Activated CD4-positive, alpha-beta memory T cell treated with anti-CD3 and anti-CD28 coated beads for 36 hours (primary cell): Measurements from ENCODE around the gene MAPK1. TPM values are rescaled to one million over a fixed set of nuclear protein-coding genes. Genes with fewer than 3 reads are reported as not detected.
"Not testable (repeated sequence)": the region's sequence is repeated elsewhere in the genome, so short reads cannot be mapped to it uniquely, and the experiment has no call there.

Experiments used
- CTCF ChIA-PET: fragments of 350-600 bp; sonication (Branson Sonifier 250); formaldehyde crosslinking; loops from one replicate; lab custom pipeline; 2021; ENCODE audit warnings: antibody characterized with exemption, inconsistent platforms; lab: Charles Lee
- POLR2A ChIA-PET: fragments of 350-600 bp; sonication (Branson Sonifier 250); formaldehyde crosslinking; loops from one replicate; lab custom pipeline; 2021; ENCODE audit warnings: antibody characterized with exemption; lab: Charles Lee
- DNase-seq: peaks from one replicate; pipeline ENCODE4 v3.0.0-alpha.2; 2020
- H3K27ac Mint-ChIP-seq: one replicate; pipeline ENCODE4 v1.8.0; 2021; ENCODE audit warnings: mixed read lengths
- H3K27me3 Mint-ChIP-seq: one replicate; pipeline ENCODE4 v1.8.0; 2021; ENCODE audit warnings: mixed read lengths
- H3K36me3 Mint-ChIP-seq: one replicate; pipeline ENCODE4 v1.8.0; 2021; ENCODE audit warnings: mixed read lengths
- H3K4me1 Mint-ChIP-seq: one replicate; pipeline ENCODE4 v1.8.0; 2021; ENCODE audit warnings: low read depth, mixed read lengths
- H3K4me3 Mint-ChIP-seq: one replicate; pipeline ENCODE4 v1.8.0; 2021; ENCODE audit warnings: mild to moderate bottlenecking, mixed read lengths
- H3K9me3 Mint-ChIP-seq: one replicate; pipeline ENCODE4 v1.8.0; 2021; ENCODE audit warnings: mixed read lengths
- intact Hi-C: fragments of 100-400 bp; cut with micrococcal nuclease; formaldehyde crosslinking; loops from one replicate; pipeline ENCODE4 v1.15.1; 2023
- total RNA-seq, 2 experiments: library from RNA; stranded (reverse); gene quantifications; one replicate each; pipeline ENCODE4 v1.2.3, GENCODE V29; 2021

Gene MAPK1
- total RNA-seq, 2 experiments from 2014 or later, result 70.2 to 75.6 TPM

GRCh38 chr22:21876486-21877176 is 9.2 kb upstream of the MAPK1 start:
- no peaks in the 10 kb centered on the region for H3K9me3 Mint-ChIP-seq
- intact Hi-C loops, result loop anchor here (1.0 kb wide), 1 partner anchor 8 kb away; no protein-coding TSS in a partner anchor

DNA sequence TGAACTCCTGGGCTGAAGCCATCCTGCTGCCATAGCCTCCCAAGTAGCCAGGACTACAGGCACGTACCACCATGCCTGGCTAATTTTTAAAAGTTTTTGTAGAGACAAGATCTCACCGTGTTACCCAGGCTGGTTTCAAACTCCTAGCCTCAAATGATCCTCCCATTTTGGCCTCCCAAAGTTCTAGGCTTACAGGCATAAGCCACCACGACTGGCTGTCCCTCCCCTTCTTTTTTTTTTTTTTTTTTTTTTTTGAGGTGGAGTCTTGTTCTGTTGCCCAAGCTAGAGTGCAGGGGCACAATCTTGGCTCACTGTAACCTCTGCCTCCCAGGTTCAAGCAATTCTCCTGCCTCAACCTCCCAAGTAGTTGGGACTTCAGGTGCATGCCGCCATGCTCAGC is 7.5 kb upstream of the MAPK1 start:
- CTCF ChIA-PET, H3K9me3 Mint-ChIP-seq, H3K4me3 Mint-ChIP-seq, intact Hi-C loops, H3K36me3 Mint-ChIP-seq, H3K27ac Mint-ChIP-seq, DNase-seq: not testable (repeated sequence)
- Mint-ChIP-seq H3K4me1 (peaks cover 20% of the 10 kb centered on the region), H3K27me3 (peaks cover 11% of the 10 kb centered on the region)
- POLR2A ChIA-PET, result interaction anchor here (1.1 to 1.2 kb wide), 2 partner anchors 15 to 17 kb away, joined by 3 to 4 read pairs; no protein-coding TSS in a partner anchor

More at GRCh38 chr22:21876486-21877176, 9.2 kb upstream of the MAPK1 start:
- ChIA-PET POLR2A (interaction anchor here (1.4 to 2.0 kb wide), 9 partner anchors 10 to 141 kb away, joined by 3 to 33 read pairs (median 7); partner anchors contain the start of gene MAPK1), CTCF (interaction anchor here (0.9 to 1.8 kb wide), 6 partner anchors 9 to 114 kb away, joined by 3 to 11 read pairs (median 4); partner anchors contain the start of gene MAPK1)
- Mint-ChIP-seq H3K27ac (peak overlapping the region; percentile 72), H3K36me3 (no peaks in the 10 kb centered on the region), H3K4me1 (peaks cover 20% of the 10 kb centered on the region), H3K4me3 (no peak overlapping the region), H3K27me3 (peaks cover 8% of the 10 kb centered on the region)
- peak; percentile 67 for DNase-seq

DNA sequence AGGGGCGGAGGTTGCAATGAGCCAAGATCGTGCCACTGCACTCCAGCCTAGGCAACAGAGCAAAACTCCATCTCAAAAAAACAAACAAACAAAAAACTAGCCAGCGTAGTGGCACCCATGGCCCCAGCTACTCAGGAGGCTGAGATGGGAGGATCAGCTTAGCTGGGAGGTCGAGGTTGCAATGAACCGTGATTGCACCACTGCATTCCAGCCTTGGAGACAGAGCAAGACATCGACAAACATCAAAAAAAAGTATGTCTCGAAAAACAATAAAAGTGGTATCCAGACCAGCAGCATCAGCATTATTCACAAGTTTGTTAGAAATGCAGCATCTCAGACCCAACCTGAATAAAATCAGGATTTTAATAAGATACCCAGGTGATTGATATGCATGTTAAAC is 6.2 kb upstream of the MAPK1 start:
- H3K27me3 Mint-ChIP-seq, result peaks cover 11% of the 10 kb centered on the region
- H3K27ac Mint-ChIP-seq, result no peak overlapping the region
- H3K36me3 Mint-ChIP-seq, result no peaks in the 10 kb centered on the region
- intact Hi-C loops, result no loop called here
- no peaks in the 10 kb centered on the region for H3K9me3 Mint-ChIP-seq
- ChIA-PET CTCF (no interaction called here), POLR2A (interaction anchor here (1.2 kb wide), 1 partner anchor 16 kb away, joined by 3 read pairs; no protein-coding TSS in a partner anchor)
- DNase-seq, result no peak
- H3K4me3 Mint-ChIP-seq, result no peak overlapping the region
- H3K4me1 Mint-ChIP-seq, result peaks cover 25% of the 10 kb centered on the region

DNA sequence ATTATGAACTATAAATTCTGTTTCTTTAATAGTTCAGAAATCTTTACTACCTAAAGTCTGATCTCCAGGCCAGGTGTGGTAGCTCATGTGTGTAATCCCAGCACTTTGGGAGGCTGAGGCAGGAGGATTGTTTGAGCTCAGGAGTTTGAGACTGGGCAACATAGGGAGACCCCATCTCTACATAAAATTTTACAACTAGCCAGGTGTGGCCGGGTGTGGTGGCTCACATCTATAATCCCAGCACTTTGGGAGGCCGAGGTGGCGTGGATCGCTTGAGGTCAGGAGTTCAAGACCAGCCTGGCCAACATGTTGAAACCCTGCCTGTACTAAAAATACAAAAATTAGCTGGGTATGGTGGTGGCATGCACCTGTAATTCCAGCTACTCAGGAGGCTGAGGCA is 5.3 kb upstream of the MAPK1 start:
- H3K9me3 Mint-ChIP-seq, H3K36me3 Mint-ChIP-seq, CTCF ChIA-PET, POLR2A ChIA-PET, DNase-seq, intact Hi-C loops, H3K27ac Mint-ChIP-seq, H3K4me3 Mint-ChIP-seq: not testable (repeated sequence)
- H3K4me1 Mint-ChIP-seq, result peaks cover 33% of the 10 kb centered on the region
- H3K27me3 Mint-ChIP-seq, result peaks cover 11% of the 10 kb centered on the region

DNA sequence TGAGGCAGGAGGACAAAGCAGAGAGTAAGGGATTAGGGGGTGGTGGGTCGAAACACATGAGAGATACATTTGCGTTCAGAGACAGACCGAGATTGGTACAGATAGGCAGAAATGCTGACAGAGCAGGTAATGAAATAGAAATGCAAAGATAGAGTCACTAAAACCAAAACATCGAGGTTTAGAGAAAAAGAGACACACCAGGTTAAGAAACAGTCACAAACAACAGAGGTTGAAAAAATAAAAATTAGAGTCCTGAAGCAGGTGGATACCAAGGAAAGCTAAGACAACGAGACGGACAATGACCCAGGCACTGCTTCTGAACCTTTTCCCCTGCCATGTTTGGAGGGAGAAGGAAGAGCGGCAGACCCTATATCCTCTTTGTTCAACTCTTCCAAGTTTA is 1.2 kb upstream of the MAPK1 start:
- Mint-ChIP-seq H3K27ac (no peak overlapping the region), H3K27me3 (peaks cover 9% of the 10 kb centered on the region), H3K4me3 (peak overlapping the region; percentile 81), H3K9me3 (no peaks in the 10 kb centered on the region), H3K36me3 (peaks cover 3% of the 10 kb centered on the region), H3K4me1 (peaks cover 30% of the 10 kb centered on the region)
- no peak for DNase-seq
- ChIA-PET POLR2A (interaction anchor here (1.7 kb wide), 1 partner anchor 105 kb away, joined by 9 read pairs; no protein-coding TSS in a partner anchor), CTCF (no interaction called here)
- intact Hi-C loops, result loop anchor here (1.0 to 5.0 kb wide), 3 partner anchors 9 to 106 kb away; partner anchors contain the start of gene PPM1F

DNA sequence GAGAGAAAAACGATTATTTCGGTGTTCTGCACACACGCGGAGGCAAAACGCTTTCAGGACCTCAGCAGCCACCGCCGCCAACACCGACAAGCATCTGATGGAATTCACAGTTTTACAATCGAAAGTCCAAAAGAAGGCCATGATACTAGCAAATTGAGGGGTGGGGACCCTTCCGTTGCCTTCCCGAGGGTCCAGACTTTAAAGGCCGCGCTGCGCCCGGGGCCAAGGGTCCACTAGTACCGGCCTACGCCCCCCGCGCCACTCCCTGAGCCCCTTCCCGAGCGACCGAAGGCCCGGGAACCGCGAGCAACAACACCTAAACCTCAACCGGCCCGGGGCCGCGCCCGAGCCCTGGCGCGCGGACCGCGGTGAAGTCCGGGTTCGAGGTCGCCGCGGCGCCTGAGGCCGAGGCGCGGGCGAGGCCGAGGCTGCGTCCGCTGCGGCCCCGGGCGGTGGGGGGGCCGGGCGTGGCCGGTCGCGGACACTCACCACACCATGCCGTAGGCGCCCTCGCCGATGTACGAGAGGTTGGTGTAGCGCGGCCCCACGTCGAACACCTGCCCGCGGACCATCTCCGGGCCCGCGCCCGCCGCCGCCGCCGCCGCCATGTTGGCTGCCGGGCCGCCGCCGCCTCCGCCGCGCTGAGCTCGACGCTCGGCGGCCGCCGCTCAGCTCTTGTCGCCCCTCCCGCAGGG is 465 bp downstream of the MAPK1 start:
- H3K27me3 Mint-ChIP-seq, result peaks cover 3% of the 10 kb centered on the region
- H3K4me1 Mint-ChIP-seq, result peaks cover 41% of the 10 kb centered on the region
- peak overlapping the region; percentile 87 for H3K4me3 Mint-ChIP-seq
- H3K9me3 Mint-ChIP-seq, result no peaks in the 10 kb centered on the region
- peaks cover 10% of the 10 kb centered on the region for H3K36me3 Mint-ChIP-seq
- peak; percentile 51 for DNase-seq
- POLR2A ChIA-PET, result interaction anchor here (0.6 to 3.4 kb wide), 9 partner anchors 9 to 1144 kb away, joined by 3 to 33 read pairs (median 5); no protein-coding TSS in a partner anchor
- CTCF ChIA-PET, result interaction anchor here (1.2 to 1.9 kb wide), 4 partner anchors 9 to 104 kb away, joined by 3 to 6 read pairs (median 5); no protein-coding TSS in a partner anchor
- intact Hi-C loops, result loop anchor here (1.0 to 5.0 kb wide), 3 partner anchors 10 to 85 kb away; partner anchors contain the start of gene PPM1F
- H3K27ac Mint-ChIP-seq, result peak overlapping the region; percentile 98

- intact Hi-C loops, result loop anchor here (2.0 to 5.0 kb wide), 2 partner anchors 74 to 87 kb away; partner anchors contain the start of gene PPM1F
These were observed 2.4 kb downstream of the MAPK1 start for GRCh38 chr22:21865041-21865440.

GRCh38 chr22:21862386-21863245 is 4.8 kb downstream of the MAPK1 start:
- peaks cover 10% of the 10 kb centered on the region for H3K36me3 Mint-ChIP-seq
- H3K27ac Mint-ChIP-seq, result no peak overlapping the region
- peaks cover 64% of the 10 kb centered on the region for H3K4me1 Mint-ChIP-seq
- H3K4me3 Mint-ChIP-seq, result no peak overlapping the region
- no peaks in the 10 kb centered on the region for H3K27me3 Mint-ChIP-seq
- DNase-seq, result no peak
- ChIA-PET CTCF (interaction anchor here (0.6 to 1.1 kb wide), 2 partner anchors 66 to 90 kb away, joined by 3 to 4 read pairs; partner anchors contain the start of gene PPM1F), POLR2A (interaction anchor here (0.9 to 1.5 kb wide), 2 partner anchors 14 to 75 kb away, joined by 3 to 6 read pairs; no protein-coding TSS in a partner anchor)
- intact Hi-C loops, result no loop called here
- H3K9me3 Mint-ChIP-seq, result no peaks in the 10 kb centered on the region

More at GRCh38 chr22:21865041-21865440, 2.4 kb downstream of the MAPK1 start:
- peak; percentile 54 for DNase-seq
- Mint-ChIP-seq H3K27me3 (peaks cover under 1% of the 10 kb centered on the region), H3K4me1 (peaks cover 57% of the 10 kb centered on the region), H3K9me3 (no peaks in the 10 kb centered on the region), H3K4me3 (peak overlapping the region; percentile 8), H3K36me3 (peaks cover 10% of the 10 kb centered on the region), H3K27ac (no peak overlapping the region)
- ChIA-PET CTCF (no interaction called here), POLR2A (interaction anchor here (1.3 to 3.4 kb wide), 3 partner anchors 11 to 102 kb away, joined by 5 to 33 read pairs (median 6); no protein-coding TSS in a partner anchor)

DNA sequence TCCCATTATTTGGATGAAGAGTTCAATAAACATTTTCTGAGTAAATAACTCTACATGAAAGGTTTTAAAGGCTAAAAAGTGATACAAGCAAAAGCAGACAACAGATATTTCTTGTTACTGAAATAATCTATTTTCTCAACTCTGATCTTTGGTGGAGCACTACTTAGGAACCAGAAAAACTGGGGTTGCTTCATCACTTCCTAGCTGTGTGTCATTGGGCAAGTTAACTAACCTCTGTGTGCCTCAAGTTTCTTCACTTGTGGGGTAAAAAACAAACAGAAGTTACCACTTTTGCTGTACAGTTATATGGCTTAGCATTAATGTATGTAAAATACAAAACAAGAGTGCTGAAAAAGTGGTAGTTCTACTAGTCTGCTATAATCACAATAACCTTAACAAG is 5.6 kb downstream of the MAPK1 start:
- ChIA-PET CTCF (interaction anchor here (1.1 kb wide), 1 partner anchor 91 kb away, joined by 3 read pairs; the partner anchor contains the start of gene PPM1F), POLR2A (interaction anchor here (0.9 to 1.5 kb wide), 2 partner anchors 15 to 76 kb away, joined by 3 to 6 read pairs; no protein-coding TSS in a partner anchor)
- Mint-ChIP-seq H3K4me3 (no peak overlapping the region), H3K27me3 (no peaks in the 10 kb centered on the region), H3K9me3 (no peaks in the 10 kb centered on the region), H3K27ac (no peak overlapping the region), H3K36me3 (peaks cover 10% of the 10 kb centered on the region), H3K4me1 (peaks cover 72% of the 10 kb centered on the region)
- intact Hi-C loops, result no loop called here
- no peak for DNase-seq

GRCh38 chr22:21861264-21861848 is 6.1 kb downstream of the MAPK1 start:
- Mint-ChIP-seq H3K9me3 (no peaks in the 10 kb centered on the region), H3K4me1 (peaks cover 77% of the 10 kb centered on the region), H3K4me3 (no peak overlapping the region), H3K27ac (no peak overlapping the region), H3K27me3 (no peaks in the 10 kb centered on the region), H3K36me3 (peaks cover 10% of the 10 kb centered on the region)
- CTCF ChIA-PET, result no interaction called here
- intact Hi-C loops, result no loop called here
- POLR2A ChIA-PET, result interaction anchor here (0.9 to 1.5 kb wide), 2 partner anchors 15 to 77 kb away, joined by 3 to 6 read pairs; no protein-coding TSS in a partner anchor
- no peak for DNase-seq
